Suprapubic skin (tissue), 4 donors: ENCODE measurements around the gene CALML6. TPM values are rescaled to one million over a fixed set of nuclear protein-coding genes. Genes with fewer than 3 reads are reported as not detected.

Experiments used
- DNase-seq, 2 donors: peaks; one replicate each; pipeline ENCODE4 v3.0.0-alpha.2; 2019; ENCODE audit warnings: low spot score in 2 of 2
- H3K27ac ChIP-seq: fragments of 200-600 bp; sonication (generic); one replicate; pipeline ENCODE4 v1.5.1; 2019
- H3K27me3 ChIP-seq: fragments of 200-600 bp; sonication (generic); one replicate; pipeline ENCODE4 v1.5.1; 2019
- H3K36me3 ChIP-seq: fragments of 200-600 bp; sonication (generic); one replicate; pipeline ENCODE4 v1.5.1; 2019
- H3K4me1 ChIP-seq: fragments of 200-600 bp; sonication (generic); one replicate; pipeline ENCODE4 v1.5.1; 2019
- H3K4me3 ChIP-seq: fragments of 200-600 bp; sonication (generic); one replicate; pipeline ENCODE4 v1.5.1; 2019; ENCODE audit warnings: mild to moderate bottlenecking
- H3K9me3 ChIP-seq: fragments of 200-600 bp; sonication (generic); one replicate; pipeline ENCODE4 v1.5.1; 2019
- CTCF ChIP-seq, 2 donors: fragments of 200-600 bp in 1 of 2; fragments of 450-650 bp in 1 of 2; sonication (generic) in 1 of 2; IDR thresholded peaks; one replicate each; pipeline ENCODE4 v1.5.1; 2016 to 2019; ENCODE audit warnings: antibody characterized with exemption in 2 of 2, mild to moderate bottlenecking in 1 of 2, moderate library complexity in 1 of 2
- EP300 ChIP-seq: sonication (generic); formaldehyde crosslinking; IDR thresholded peaks from one replicate; pipeline ENCODE4 v1.6.1; 2017; ENCODE audit warnings: antibody characterized with exemption
- POLR2A ChIP-seq, 2 donors: fragments of 450-650 bp; IDR thresholded peaks; one replicate each; pipeline ENCODE4 v1.6.1; 2017; ENCODE audit warnings: antibody characterized with exemption in 2 of 2, mild to moderate bottlenecking in 2 of 2, moderate library complexity in 2 of 2
- POLR2AphosphoS5 ChIP-seq, 3 donors: sonication (generic); formaldehyde crosslinking; IDR thresholded peaks; one replicate each; pipeline ENCODE4 v1.6.1; 2017; ENCODE audit warnings: antibody characterized with exemption in 3 of 3
- WGBS: methylation state at CpG from one replicate; pipeline ENCODE4 v1.1.5; 2018; 5-methylcytosine and 5-hydroxymethylcytosine counted together
- total RNA-seq, 4 donors: library from RNA; depleted of rRNA; stranded (reverse); fragments of >200 nt; gene quantifications; one replicate each; pipeline ENCODE4 v1.1.0, GENCODE V29; 2016

Gene CALML6
- total RNA-seq, 4 donors from 2014 or later, result 0.30 to 3.3 (median 0.81) TPM; not detected in 1

GRCh38 chr1:1941211-1941841 lies 26.3 kb downstream of the CALML6 start:
- Histone ChIP-seq H3K9me3 (no peaks in the 10 kb centered on the region), H3K27ac (no peak overlapping the region), H3K27me3 (peaks cover 56% of the 10 kb centered on the region), H3K4me1 (peaks cover 22% of the 10 kb centered on the region), H3K36me3 (no peaks in the 10 kb centered on the region), H3K4me3 (no peak overlapping the region)
- 74% methylated on average over 17 of the region's 19 CpGs for WGBS
- DNase-seq, result no peak
- no peak for TF ChIP-seq POLR2A (IDR thresholded peaks at IDR 0.05)
- TF ChIP-seq POLR2AphosphoS5 (IDR thresholded peaks at IDR 0.05), result no peak
- TF ChIP-seq EP300, result no peak
- no peak for TF ChIP-seq CTCF (IDR thresholded peaks at IDR 0.05)

- TF ChIP-seq POLR2A (IDR thresholded peaks at IDR 0.05) (no peak), POLR2AphosphoS5 (IDR thresholded peaks at IDR 0.05) (no peak), EP300 (no peak), CTCF (IDR thresholded peaks at IDR 0.05) (no peak)
- Histone ChIP-seq H3K27ac (no peak overlapping the region), H3K4me1 (peaks cover 26% of the 10 kb centered on the region), H3K4me3 (no peak overlapping the region), H3K9me3 (no peaks in the 10 kb centered on the region), H3K27me3 (peaks cover 48% of the 10 kb centered on the region), H3K36me3 (no peaks in the 10 kb centered on the region)
- WGBS, result 78% methylated on average over 17 of the region's 39 CpGs
- DNase-seq, result peak in 1 of 2 donors; percentile 54
These were observed 27.1 kb downstream of the CALML6 start for GRCh38 chr1:1941868-1942752.

GRCh38 chr1:1942753-1943656 lies 27.9 kb downstream of the CALML6 start:
- DNase-seq, result no peak
- Histone ChIP-seq H3K4me1 (peaks cover 26% of the 10 kb centered on the region), H3K36me3 (no peaks in the 10 kb centered on the region), H3K4me3 (peak overlapping the region; percentile 0), H3K27me3 (peaks cover 42% of the 10 kb centered on the region), H3K9me3 (no peaks in the 10 kb centered on the region), H3K27ac (no peak overlapping the region)
- TF ChIP-seq POLR2AphosphoS5 (IDR thresholded peaks at IDR 0.05), result no peak
- WGBS, result 50% methylated on average over 19 of the region's 45 CpGs

- peaks cover 26% of the 10 kb centered on the region for H3K4me1 ChIP-seq
- 12% methylated on average over 21 of the region's 37 CpGs for WGBS
- H3K4me3 ChIP-seq, result no peak overlapping the region
- no peaks in the 10 kb centered on the region for H3K36me3 ChIP-seq
- no peak for TF ChIP-seq POLR2A (IDR thresholded peaks at IDR 0.05)
- TF ChIP-seq CTCF (IDR thresholded peaks at IDR 0.05), result peak; percentile 40 to 88
- H3K9me3 ChIP-seq, result no peaks in the 10 kb centered on the region
- peaks cover 36% of the 10 kb centered on the region for H3K27me3 ChIP-seq
- no peak overlapping the region for H3K27ac ChIP-seq
- DNase-seq, result no peak
These were observed 28.9 kb downstream of the CALML6 start for GRCh38 chr1:1943834-1944570.

- Histone ChIP-seq H3K36me3 (no peaks in the 10 kb centered on the region), H3K9me3 (no peaks in the 10 kb centered on the region), H3K27ac (no peak overlapping the region), H3K4me3 (no peak overlapping the region), H3K27me3 (peaks cover 18% of the 10 kb centered on the region), H3K4me1 (peaks cover 26% of the 10 kb centered on the region)
- WGBS, result 83% methylated on average over 26 of the region's 29 CpGs
- no peak for DNase-seq
- no peak for TF ChIP-seq CTCF (IDR thresholded peaks at IDR 0.05)
- no peak for TF ChIP-seq POLR2AphosphoS5 (IDR thresholded peaks at IDR 0.05)
- TF ChIP-seq EP300, result no peak
- no peak for TF ChIP-seq POLR2A (IDR thresholded peaks at IDR 0.05)
These were observed 30.8 kb downstream of the CALML6 start for GRCh38 chr1:1945782-1946393.
